HepG2 (cell line): Measurements from ENCODE around the gene ZFHX3. TPM values are rescaled to one million over a fixed set of nuclear protein-coding genes. Genes with fewer than 3 reads are reported as not detected.

Experiments
- CAMTA2 ChIP-seq: sonication (generic); formaldehyde crosslinking; IDR thresholded peaks from 2 replicates; pipeline ENCODE4 v1.4.0; 2020; ENCODE audit warnings: mild to moderate bottlenecking, missing genetic modification reagents, borderline replicate concordance
- CEBPB ChIP-seq: IDR thresholded peaks from 2 replicates; pipeline ENCODE4 v1.6.1; 2011; ENCODE audit warnings: low read depth, low read length, improper control_type of control experiment, borderline replicate concordance
- ESRRA ChIP-seq: sonication (generic); formaldehyde crosslinking; IDR thresholded peaks from 2 replicates; pipeline ENCODE4 v1.5.1; 2020; ENCODE audit warnings: mild to moderate bottlenecking, low read depth, missing genetic modification reagents
- RXRB ChIP-seq: IDR thresholded peaks from 2 replicates; pipeline ENCODE4 v1.6.1; 2016; ENCODE audit warnings: borderline replicate concordance, missing genetic modification reagents, missing compliant biosample characterization
- SIX1 ChIP-seq: sonication (generic); formaldehyde crosslinking; IDR thresholded peaks from 2 replicates; pipeline ENCODE4 v1.4.0; 2020; ENCODE audit warnings: missing genetic modification reagents, borderline replicate concordance
- SNAI1 ChIP-seq: sonication (generic); formaldehyde crosslinking; IDR thresholded peaks from 2 replicates; pipeline ENCODE4 v1.5.0; 2020; ENCODE audit warnings: mild to moderate bottlenecking, missing genetic modification reagents, borderline replicate concordance
- ZFP36L1 ChIP-seq: sonication (generic); formaldehyde crosslinking; IDR thresholded peaks from 2 replicates; pipeline ENCODE4 v1.8.0; 2022; ENCODE audit warnings: mild to moderate bottlenecking, missing genetic modification reagents, moderate library complexity
- ZNF12 ChIP-seq: sonication (generic); formaldehyde crosslinking; IDR thresholded peaks from 2 replicates; pipeline ENCODE4 v1.5.0; 2020; ENCODE audit warnings: missing genetic modification reagents
- ZNF143 ChIP-seq: sonication (generic); formaldehyde crosslinking; IDR thresholded peaks from 2 replicates; pipeline ENCODE4 v1.4.0; 2020; ENCODE audit warnings: missing genetic modification reagents
- ZNF564 ChIP-seq: sonication (generic); formaldehyde crosslinking; IDR thresholded peaks from 2 replicates; pipeline ENCODE4 v1.8.1; 2023; ENCODE audit warnings: mild to moderate bottlenecking, missing genetic modification reagents
- ZNF75D ChIP-seq: sonication (generic); formaldehyde crosslinking; IDR thresholded peaks from 2 replicates; pipeline ENCODE4 v1.8.1; 2023; ENCODE audit warnings: missing genetic modification reagents, mild to moderate bottlenecking, borderline replicate concordance
- ZNF761 ChIP-seq: sonication (generic); formaldehyde crosslinking; conservative IDR thresholded peaks from 2 replicates; pipeline ENCODE4 v1.4.0; 2020; ENCODE audit warnings: mild to moderate bottlenecking, missing genetic modification reagents
- ZSCAN30 ChIP-seq: sonication (generic); formaldehyde crosslinking; IDR thresholded peaks from 2 replicates; pipeline ENCODE4 v1.5.0; 2020; ENCODE audit warnings: mild to moderate bottlenecking, missing genetic modification reagents
- polyA plus RNA-seq, 8 experiments: library from polyadenylated mRNA; depleted of rRNA in 3 of 8; stranded (reverse) in 7 of 8; unstranded in 1 of 8; fragments of >200 nt; fragmentation: Illumina TruSeq in 4 of 8; extraction: Trizol in 4 of 8; gene quantifications; 2 replicates each; pipeline versions ENCODE4 v1.2.1 to v1.2.3, GENCODE V29; 2011 to 2016; ENCODE audit warnings: low read depth in 4 of 8, missing spikeins in 1 of 8, mixed read lengths in 1 of 8; ENCODE audit not compliant: insufficient read depth in 1 of 8
- total RNA-seq, 5 experiments: library from RNA; depleted of rRNA; stranded (reverse); fragments of >200 nt; fragmentation: Illumina TruSeq; extraction: Trizol; gene quantifications; 2 replicates each; pipeline ENCODE4 v1.2.3, GENCODE V29; 2016; ENCODE audit warnings: low read depth in 1 of 5
- TF ChIP-seq, protein P1 (sequence below): IDR thresholded peaks from 2 replicates; pipeline ENCODE4 v1.6.1; 2016; ENCODE audit warnings: missing genetic modification reagents, missing compliant biosample characterization
- TF ChIP-seq, protein P2 (sequence below): IDR thresholded peaks from 2 replicates; pipeline ENCODE4 v1.4.0; 2020; ENCODE audit warnings: mild to moderate bottlenecking, missing genetic modification reagents

Gene ZFHX3
- total and polyA plus RNA-seq, 2 of the 13 experiments (the other 11 are each of a cell fraction or from before 2014, with no cell fraction given) = 5.0 to 6.0 TPM

DNA sequence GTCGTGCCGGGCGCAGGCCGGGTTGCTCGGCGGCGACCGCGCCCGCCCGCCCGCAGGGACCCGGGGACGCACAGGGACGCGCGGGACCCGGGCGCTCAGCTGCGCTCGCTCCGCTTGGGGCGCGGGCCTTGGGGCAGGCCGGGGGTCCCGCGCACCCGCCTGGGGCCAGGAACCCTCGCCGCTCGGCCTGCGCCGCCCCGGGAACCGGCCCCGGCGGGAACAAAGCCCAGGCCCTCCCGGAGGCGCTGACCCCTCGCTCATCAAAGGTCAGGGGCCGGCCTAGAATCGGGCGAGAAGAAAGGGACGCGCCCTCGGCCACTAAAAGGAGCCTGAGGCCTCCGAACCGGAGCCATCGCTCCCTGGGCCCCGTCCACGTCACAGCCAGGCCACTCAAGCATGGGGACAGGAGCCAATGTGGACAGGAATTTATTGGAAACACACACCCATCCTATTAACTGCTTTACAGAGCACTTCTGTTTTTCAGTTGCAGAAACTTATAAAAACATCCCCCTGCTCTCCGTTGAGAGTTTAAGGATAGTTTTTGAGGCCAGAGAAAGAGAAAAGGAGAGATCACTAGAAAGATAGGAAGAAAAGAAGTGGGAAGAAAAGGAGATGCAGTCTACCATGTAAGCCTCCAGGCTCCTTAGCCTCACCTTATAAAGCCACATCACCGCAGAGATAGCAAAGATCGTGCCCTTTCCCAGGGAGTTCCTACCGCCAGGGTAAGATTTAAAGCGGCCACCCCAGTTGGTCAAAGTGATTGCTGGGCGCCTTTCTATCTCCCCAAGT, 558 bp upstream of the ZFHX3 start (continued):
- TF ChIP-seq RXRB (CRISPR knock-in tag) = 0 out of 2 replicates have a peak, but pooled peaks have one; percentile 11
- TF ChIP-seq ZSCAN30 (CRISPR knock-in tag) = peak; percentile 65; the same call in 1 of the 2 replicates
- TF ChIP-seq, protein P1, sequence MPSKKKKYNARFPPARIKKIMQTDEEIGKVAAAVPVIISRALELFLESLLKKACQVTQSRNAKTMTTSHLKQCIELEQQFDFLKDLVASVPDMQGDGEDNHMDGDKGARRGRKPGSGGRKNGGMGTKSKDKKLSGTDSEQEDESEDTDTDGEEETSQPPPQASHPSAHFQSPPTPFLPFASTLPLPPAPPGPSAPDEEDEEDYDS (CRISPR knock-in tag) = peak; percentile 66
- TF ChIP-seq ZNF143 (CRISPR knock-in tag) = peak; percentile 51
- TF ChIP-seq ZNF761 (CRISPR knock-in tag) = peak; percentile 77; the same call in 1 of the 2 replicates
- no peak for TF ChIP-seq CEBPB
- TF ChIP-seq SNAI1 (CRISPR knock-in tag) = no peak
- TF ChIP-seq CAMTA2 (CRISPR knock-in tag) = 0 out of 2 replicates have a peak, but pooled peaks have one; percentile 63
- TF ChIP-seq, protein P2, sequence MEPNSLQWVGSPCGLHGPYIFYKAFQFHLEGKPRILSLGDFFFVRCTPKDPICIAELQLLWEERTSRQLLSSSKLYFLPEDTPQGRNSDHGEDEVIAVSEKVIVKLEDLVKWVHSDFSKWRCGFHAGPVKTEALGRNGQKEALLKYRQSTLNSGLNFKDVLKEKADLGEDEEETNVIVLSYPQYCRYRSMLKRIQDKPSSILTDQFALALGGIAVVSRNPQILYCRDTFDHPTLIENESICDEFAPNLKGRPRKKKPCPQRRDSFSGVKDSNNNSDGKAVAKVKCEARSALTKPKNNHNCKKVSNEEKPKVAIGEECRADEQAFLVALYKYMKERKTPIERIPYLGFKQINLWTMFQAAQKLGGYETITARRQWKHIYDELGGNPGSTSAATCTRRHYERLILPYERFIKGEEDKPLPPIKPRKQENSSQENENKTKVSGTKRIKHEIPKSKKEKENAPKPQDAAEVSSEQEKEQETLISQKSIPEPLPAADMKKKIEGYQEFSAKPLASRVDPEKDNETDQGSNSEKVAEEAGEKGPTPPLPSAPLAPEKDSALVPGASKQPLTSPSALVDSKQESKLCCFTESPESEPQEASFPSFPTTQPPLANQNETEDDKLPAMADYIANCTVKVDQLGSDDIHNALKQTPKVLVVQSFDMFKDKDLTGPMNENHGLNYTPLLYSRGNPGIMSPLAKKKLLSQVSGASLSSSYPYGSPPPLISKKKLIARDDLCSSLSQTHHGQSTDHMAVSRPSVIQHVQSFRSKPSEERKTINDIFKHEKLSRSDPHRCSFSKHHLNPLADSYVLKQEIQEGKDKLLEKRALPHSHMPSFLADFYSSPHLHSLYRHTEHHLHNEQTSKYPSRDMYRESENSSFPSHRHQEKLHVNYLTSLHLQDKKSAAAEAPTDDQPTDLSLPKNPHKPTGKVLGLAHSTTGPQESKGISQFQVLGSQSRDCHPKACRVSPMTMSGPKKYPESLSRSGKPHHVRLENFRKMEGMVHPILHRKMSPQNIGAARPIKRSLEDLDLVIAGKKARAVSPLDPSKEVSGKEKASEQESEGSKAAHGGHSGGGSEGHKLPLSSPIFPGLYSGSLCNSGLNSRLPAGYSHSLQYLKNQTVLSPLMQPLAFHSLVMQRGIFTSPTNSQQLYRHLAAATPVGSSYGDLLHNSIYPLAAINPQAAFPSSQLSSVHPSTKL = peak; percentile 40
- no peak for TF ChIP-seq SIX1 (CRISPR knock-in tag)
- TF ChIP-seq ZNF75D = no peak
- TF ChIP-seq ZNF12 (CRISPR knock-in tag) = 0 out of 2 replicates have a peak, but pooled peaks have one; percentile 41
- TF ChIP-seq ESRRA (CRISPR knock-in tag) = peak; percentile 34; the same call in 1 of the 2 replicates
- peak; percentile 81; the same call in 1 of the 2 replicates for TF ChIP-seq ZNF564 (CRISPR knock-in tag)
- TF ChIP-seq ZFP36L1 = no peak
